H1 (cell line): ENCODE results near the gene PPFIBP2. TPM values are rescaled to one million over a fixed set of nuclear protein-coding genes. Genes with fewer than 3 reads are reported as not detected.

ENCODE experiments used
- CTCF ChIA-PET: fragments of 300-600 bp; sonication (Branson Sonifier 250); formaldehyde crosslinking; loops from one replicate; lab custom pipeline; 2021; ENCODE audit not compliant: partially characterized antibody; lab: Charles Lee
- POLR2A ChIA-PET: fragments of 300-600 bp; sonication (Branson Sonifier 250); formaldehyde crosslinking; loops from one replicate; lab custom pipeline; 2021; ENCODE audit warnings: inconsistent platforms; ENCODE audit not compliant: partially characterized antibody; lab: Charles Lee
- DNase-seq, 2 experiments: peaks; one replicate each; pipeline versions ENCODE4 v3.0.0 to v3.0.0-alpha.2; 2010 to 2022; ENCODE audit warnings: low spot score in 2 of 2, low read depth in 1 of 2, mixed read lengths in 1 of 2
- FAIRE-seq: peaks from 2 replicates; lab custom pipeline; 2011; peaks lifted over from hg19 to GRCh38; lab: Jason Lieb, UNC
- H2AFZ ChIP-seq: 2 replicates; pipeline ENCODE4 v1.8.1; 2012; ENCODE audit warnings: low read length, inconsistent platforms
- H2AK5ac ChIP-seq: 2 replicates; pipeline ENCODE4 v1.6.1; 2013; ENCODE audit warnings: low read depth, low read length
- H2BK120ac ChIP-seq: replicated peaks from 2 replicates; pipeline ENCODE3; 2013; ENCODE audit warnings: low read depth, low read length, inconsistent platforms
- H2BK12ac ChIP-seq: 2 replicates; pipeline ENCODE4 v1.6.1; 2013; ENCODE audit warnings: low read depth, low read length
- H2BK15ac ChIP-seq: 2 replicates; pipeline ENCODE4 v1.6.1; 2013; ENCODE audit warnings: low read length
- H2BK20ac ChIP-seq: 2 replicates; pipeline ENCODE4 v1.6.1; 2013; ENCODE audit warnings: low read length
- H2BK5ac ChIP-seq: 2 replicates; pipeline ENCODE4 v1.6.1; 2013; ENCODE audit warnings: low read depth, low read length
- H3K14ac ChIP-seq: 2 replicates; pipeline ENCODE4 v1.6.1; 2013; ENCODE audit warnings: inconsistent platforms; ENCODE audit not compliant: insufficient read length
- H3K18ac ChIP-seq: 2 replicates; pipeline ENCODE4 v1.6.1; 2013; ENCODE audit warnings: low read length; ENCODE audit errors: extremely low read depth
- H3K23ac ChIP-seq: 2 replicates; pipeline ENCODE4 v1.6.1; 2013; ENCODE audit warnings: inconsistent platforms; ENCODE audit not compliant: insufficient read length
- H3K23me2 ChIP-seq: 2 replicates; pipeline ENCODE4 v1.6.1; 2013; ENCODE audit warnings: low read depth, low read length
- H3K27ac ChIP-seq: 2 replicates; pipeline ENCODE4 v1.6.1; 2011; ENCODE audit warnings: low read depth, low read length, inconsistent platforms
- H3K27me3 ChIP-seq, 4 experiments: replicated peaks in 1 of 4; 1 replicate in 1 of 4; 2 replicates in 3 of 4; pipeline versions ENCODE4 v1.6.1 to v1.8.1; 2011 to 2013; ENCODE audit warnings: low read length in 3 of 4, mild to moderate bottlenecking in 3 of 4, inconsistent platforms in 2 of 4, mixed read lengths in 2 of 4, moderate library complexity in 1 of 4; ENCODE audit not compliant: control insufficient read depth in 3 of 4, insufficient read depth in 3 of 4; ENCODE audit errors: extremely low read depth in 1 of 4
- H3K36me3 ChIP-seq, 4 experiments: 2 replicates each; pipeline versions ENCODE4 v1.6.1 to v1.8.1; 2011 to 2013; ENCODE audit warnings: mild to moderate bottlenecking in 4 of 4, low read length in 3 of 4, moderate library complexity in 2 of 4, control low read depth in 1 of 4, inconsistent platforms in 1 of 4; ENCODE audit not compliant: insufficient read depth in 4 of 4, control insufficient read depth in 2 of 4
- H3K4ac ChIP-seq: replicated peaks from 2 replicates; pipeline ENCODE3; 2013; ENCODE audit warnings: low read length, low read depth, mixed read lengths, inconsistent platforms; ENCODE audit not compliant: insufficient read length
- H3K4me1 ChIP-seq, 4 experiments: replicated peaks in 1 of 4; 1 replicate in 1 of 4; 2 replicates in 3 of 4; pipeline versions ENCODE4 v1.6.1 to v1.8.1; 2011 to 2013; ENCODE audit warnings: low read length in 3 of 4, inconsistent platforms in 2 of 4, mixed read lengths in 1 of 4; ENCODE audit not compliant: insufficient read depth in 4 of 4, control insufficient read depth in 3 of 4
- H3K4me2 ChIP-seq, 2 experiments: 2 replicates each; pipeline versions ENCODE4 v1.6.1 to v1.8.1; 2011 to 2013; ENCODE audit warnings: low read depth in 2 of 2, low read length in 2 of 2, control low read depth in 1 of 2, inconsistent platforms in 1 of 2, mild to moderate bottlenecking in 1 of 2; ENCODE audit not compliant: insufficient read depth in 1 of 2
- H3K4me3 ChIP-seq, 4 experiments: fragments of 200-600, 300-600 bp in 1 of 4; sonication (generic), shearing (Covaris generic), sonication (Bioruptor Twin) in 1 of 4; 2 replicates each; pipeline versions ENCODE4 v1.5.1 to v1.8.1; 2011 to 2016; ENCODE audit warnings: low read length in 4 of 4, low read depth in 3 of 4, control low read depth in 2 of 4, inconsistent platforms in 2 of 4, mild to moderate bottlenecking in 2 of 4, mixed read lengths in 1 of 4, moderate library complexity in 1 of 4; ENCODE audit not compliant: insufficient read depth in 2 of 4; ENCODE audit errors: extremely low read depth in 1 of 4
- H3K56ac ChIP-seq: replicated peaks from 2 replicates; pipeline ENCODE3; 2013; ENCODE audit warnings: low read depth, mild to moderate bottlenecking, mixed read lengths, low read length, inconsistent platforms; ENCODE audit not compliant: insufficient read length
- H3K79me1 ChIP-seq: 2 replicates; pipeline ENCODE4 v1.6.1; 2013; ENCODE audit warnings: low read depth, low read length, control low read depth
- H3K79me2 ChIP-seq, 2 experiments: 2 replicates each; pipeline versions ENCODE4 v1.6.1 to v1.8.1; 2012 to 2013; ENCODE audit warnings: low read length in 2 of 2, mild to moderate bottlenecking in 2 of 2, inconsistent platforms in 1 of 2; ENCODE audit not compliant: insufficient read depth in 2 of 2, control insufficient read depth in 1 of 2
- H3K9ac ChIP-seq, 4 experiments: replicated peaks in 1 of 4; 1 replicate in 1 of 4; 2 replicates in 3 of 4; pipeline versions ENCODE4 v1.6.1 to v1.8.1; 2011 to 2013; ENCODE audit warnings: low read depth in 3 of 4, low read length in 3 of 4, control low read depth in 2 of 4, mild to moderate bottlenecking in 2 of 4, moderate library complexity in 2 of 4, inconsistent platforms in 1 of 4; ENCODE audit errors: extremely low read depth in 1 of 4
- H3K9me3 ChIP-seq, 2 experiments: 2 replicates each; pipeline versions ENCODE4 v1.6.1 to v1.8.1; 2012 to 2013; ENCODE audit warnings: mild to moderate bottlenecking in 2 of 2, moderate library complexity in 2 of 2, control low read depth in 1 of 2, inconsistent platforms in 1 of 2, low read depth in 1 of 2, low read length in 1 of 2, mixed read lengths in 1 of 2; ENCODE audit not compliant: insufficient read depth in 2 of 2
- H4K20me1 ChIP-seq, 2 experiments: replicated peaks in 1 of 2; 2 replicates each; pipeline versions ENCODE3 to v1.8.1; 2011 to 2013; ENCODE audit warnings: inconsistent platforms in 2 of 2, low read length in 2 of 2, mild to moderate bottlenecking in 1 of 2; ENCODE audit not compliant: insufficient read depth in 2 of 2, control insufficient read depth in 1 of 2
- H4K5ac ChIP-seq: 2 replicates; pipeline ENCODE4 v1.6.1; 2013; ENCODE audit warnings: low read length, low read depth, mixed read lengths, inconsistent platforms; ENCODE audit not compliant: insufficient read length
- H4K8ac ChIP-seq: 2 replicates; pipeline ENCODE4 v1.8.0; 2013; ENCODE audit warnings: mild to moderate bottlenecking, moderate library complexity, low read length, inconsistent platforms; ENCODE audit not compliant: insufficient read depth; ENCODE audit errors: extremely low read depth
- H4K91ac ChIP-seq: replicated peaks from 2 replicates; pipeline ENCODE3; 2013; ENCODE audit warnings: low read length, mixed read lengths, inconsistent platforms; ENCODE audit not compliant: insufficient read length
- CTCF ChIP-seq, 3 experiments: IDR thresholded peaks; 1 replicate in 2 of 3; 2 replicates in 1 of 3; pipeline versions ENCODE4 v1.5.1 to v1.6.1; 2011; ENCODE audit warnings: low read length in 3 of 3, mild to moderate bottlenecking in 3 of 3, inconsistent platforms in 2 of 3, low read depth in 1 of 3, moderate library complexity in 1 of 3; ENCODE audit not compliant: insufficient read depth in 1 of 3; ENCODE audit errors: control extremely low read depth in 1 of 3
- EZH2 ChIP-seq: fragments of 200-600 bp; sonication (generic); IDR thresholded peaks from 2 replicates; pipeline ENCODE4 v1.7.1; 2012; ENCODE audit warnings: low read depth, mild to moderate bottlenecking, moderate library complexity, low read length, inconsistent platforms; ENCODE audit not compliant: severe bottlenecking
- FOSL1 ChIP-seq: IDR thresholded peaks from 2 replicates; pipeline ENCODE4 v1.6.1; 2011; ENCODE audit warnings: mild to moderate bottlenecking, low read depth, low read length, moderate library complexity; ENCODE audit not compliant: insufficient read depth
- GABPA ChIP-seq: IDR thresholded peaks from 2 replicates; pipeline ENCODE4 v1.6.1; 2011; ENCODE audit warnings: mild to moderate bottlenecking, low read length, moderate library complexity, borderline replicate concordance; ENCODE audit not compliant: insufficient read depth
- POLR2A ChIP-seq, 2 experiments: IDR thresholded peaks; 1 replicate in 1 of 2; 2 replicates in 1 of 2; pipeline ENCODE4 v1.6.1; 2011; ENCODE audit warnings: low read depth in 2 of 2, low read length in 2 of 2, mild to moderate bottlenecking in 2 of 2; ENCODE audit errors: control extremely low read depth in 1 of 2
- POLR2AphosphoS5 ChIP-seq: IDR thresholded peaks from 2 replicates; pipeline ENCODE4 v1.6.1; 2011; ENCODE audit warnings: low read depth, low read length
- SIN3A ChIP-seq, 2 experiments: IDR thresholded peaks in 1 of 2; conservative IDR thresholded peaks in 1 of 2; 2 replicates each; pipeline ENCODE4 v1.6.1; 2011 to 2012; ENCODE audit warnings: low read length in 2 of 2, improper control_type of control experiment in 1 of 2, low read depth in 1 of 2, mild to moderate bottlenecking in 1 of 2
- TCF12 ChIP-seq: IDR thresholded peaks from 2 replicates; pipeline ENCODE4 v1.6.1; 2011; ENCODE audit warnings: low read depth, mild to moderate bottlenecking, low read length
- ZNF274 ChIP-seq: IDR thresholded peaks from 2 replicates; pipeline ENCODE4 v1.7.0; 2012; ENCODE audit warnings: low read length, borderline replicate concordance; ENCODE audit errors: extremely low read depth
- WGBS, 2 experiments: shearing (Covaris generic) in 1 of 2; methylation state at CpG; one replicate each; pipeline versions ENCODE4 v1.1.6 to v1.1.7; 2013 to 2015; ENCODE audit warnings: low lambda C conversion rate in 2 of 2, mixed read lengths in 2 of 2, inconsistent platforms in 1 of 2, low coverage in 1 of 2, missing lambda C conversion rate in 1 of 2; ENCODE audit not compliant: insufficient replicate concordance in 2 of 2, insufficient coverage in 1 of 2, insufficient read length in 1 of 2; ENCODE audit errors: extremely low coverage in 1 of 2, missing lambda C conversion rate in 1 of 2; 5-methylcytosine and 5-hydroxymethylcytosine counted together
- polyA plus RNA-seq, 7 experiments: library from polyadenylated mRNA; depleted of rRNA in 3 of 7; stranded (reverse) in 5 of 7; unstranded in 2 of 7; fragments of >200 nt in 5 of 7; fragments of 200-250 nt in 2 of 7; gene quantifications; 1 replicate in 5 of 7; 2 replicates in 1 of 7; 4 replicates in 1 of 7; pipeline versions ENCODE4 v1.2.1 to v1.2.3, GENCODE V29; 2011 to 2013; ENCODE audit warnings: missing spikeins in 2 of 7, mixed read lengths in 2 of 7
- total RNA-seq: library from RNA; stranded (reverse); fragmentation: NEBNext Ultra II Directional; extraction: Animal tissue kit (Norgen Biotek cat#: 25700); gene quantifications from 2 replicates; pipeline ENCODE4 v1.2.1, GENCODE V29; 2021

PPFIBP2 gene
- total and polyA plus RNA-seq, 2 of the 8 experiments (the other 6 are each of a cell fraction or from before 2014, with no cell fraction given) = 5.5 to 9.8 TPM

- Histone ChIP-seq H2AK5ac (no peak overlapping the region), H3K23me2 (no peaks in the 10 kb centered on the region), H3K4ac (peak overlapping the region; percentile 7), H4K5ac (no peak overlapping the region), H3K4me3 (no peak overlapping the region), H3K27me3 (no peaks in the 10 kb centered on the region), H4K8ac (no peak overlapping the region), H3K56ac (no peak overlapping the region), H3K9me3 (no peaks in the 10 kb centered on the region), H4K91ac (no peak overlapping the region), H3K4me1 (no peaks in the 10 kb centered on the region; a peak in 2 of 7 replicates), H4K20me1 (no peaks in the 10 kb centered on the region), H3K14ac (no peak overlapping the region), H3K79me2 (no peaks in the 10 kb centered on the region), H3K4me2 (no peak overlapping the region), H3K9ac (no peak overlapping the region), H2BK20ac (no peak overlapping the region), H3K36me3 (no peaks in the 10 kb centered on the region), H2BK120ac (no peak overlapping the region), H2AFZ (no peak overlapping the region), H3K18ac (no peak overlapping the region), H2BK15ac (no peak overlapping the region), H3K79me1 (no peaks in the 10 kb centered on the region), H2BK12ac (no peak overlapping the region), H3K23ac (no peak overlapping the region), H2BK5ac (no peak overlapping the region), H3K27ac (no peak overlapping the region)
- 90% methylated on average over 12 of the region's 12 CpGs; no CpG with 5 or more reads in 1 of the 2 experiments for WGBS, 2 experiments
- ChIA-PET CTCF (interaction anchor here (0.8 to 3.1 kb wide), 12 partner anchors 8 to 152 kb away, joined by 3 to 31 read pairs (median 4); no protein-coding TSS in a partner anchor), POLR2A (interaction anchor here (1.2 kb wide), 1 partner anchor 26 kb away, joined by 3 read pairs; no protein-coding TSS in a partner anchor)
- DNase-seq (no peak), FAIRE-seq (no peak)
- TF ChIP-seq EZH2 (no peak), POLR2AphosphoS5 (no peak), CTCF (IDR thresholded peaks at IDR 0.05; ENCODE audit: control extremely low read depth in 1 of 3, insufficient read depth in 1 of 3, low read depth in 1 of 3, low read length in 3 of 3) (no peak), ZNF274 (no peak), POLR2A (IDR thresholded peaks at IDR 0.05; ENCODE audit: control extremely low read depth in 1 of 2, low read depth in 2 of 2, low read length in 2 of 2) (no peak), FOSL1 (no peak), SIN3A (conservative IDR thresholded peaks at IDR 0.05 in 1 of 2, IDR thresholded peaks at IDR 0.05 in 1 of 2; ENCODE audit: low read depth in 1 of 2, low read length in 2 of 2) (no peak), TCF12 (no peak), GABPA (no peak)
These were observed 25.0 kb downstream of the PPFIBP2 start for GRCh38 chr11:7538466-7539454.
